ENCODE data around the gene RGL2. TPM values are rescaled to one million over a fixed set of nuclear protein-coding genes. Genes with fewer than 3 reads are reported as not detected.

RGL2 gene
- total and polyA plus RNA-seq, 2 of the 13 experiments (the other 11 are each of a cell fraction or from before 2014, with no cell fraction given) = 22.9 to 47.4 TPM

DNA sequence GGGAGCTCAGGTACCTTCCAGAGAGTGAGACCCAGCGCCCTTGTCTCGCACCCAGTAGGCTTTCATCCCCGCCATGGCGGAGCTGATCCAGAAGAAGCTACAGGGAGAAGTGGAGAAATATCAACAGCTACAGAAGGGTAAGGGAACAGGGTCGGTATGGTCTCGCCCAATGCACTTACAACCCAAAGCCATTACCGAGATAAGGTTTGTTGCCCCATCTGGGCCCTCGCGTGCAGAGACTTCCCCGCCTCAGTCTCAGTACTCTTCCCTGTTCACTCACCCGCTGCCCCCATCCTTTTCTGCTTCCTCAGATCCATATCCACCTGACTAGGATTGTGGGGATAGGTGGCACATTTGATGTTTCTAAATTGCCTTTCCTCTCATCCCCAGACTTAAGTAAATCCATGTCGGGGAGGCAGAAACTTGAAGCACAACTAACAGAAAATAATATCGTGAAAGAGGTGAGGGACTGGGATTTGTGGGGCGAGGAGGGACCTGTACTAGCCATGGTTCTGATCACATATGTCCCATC, 8.9 kb downstream of the RGL2 start (continued):
- TF ChIP-seq, protein P1, sequence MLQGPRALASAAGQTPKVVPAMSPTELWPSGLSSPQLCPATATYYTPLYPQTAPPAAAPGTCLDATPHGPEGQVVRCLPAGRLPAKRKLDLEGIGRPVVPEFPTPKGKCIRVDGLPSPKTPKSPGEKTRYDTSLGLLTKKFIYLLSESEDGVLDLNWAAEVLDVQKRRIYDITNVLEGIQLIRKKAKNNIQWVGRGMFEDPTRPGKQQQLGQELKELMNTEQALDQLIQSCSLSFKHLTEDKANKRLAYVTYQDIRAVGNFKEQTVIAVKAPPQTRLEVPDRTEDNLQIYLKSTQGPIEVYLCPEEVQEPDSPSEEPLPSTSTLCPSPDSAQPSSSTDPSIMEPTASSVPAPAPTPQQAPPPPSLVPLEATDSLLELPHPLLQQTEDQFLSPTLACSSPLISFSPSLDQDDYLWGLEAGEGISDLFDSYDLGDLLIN (CRISPR knock-in tag; IDR thresholded peaks at IDR 0.05; ENCODE audit: borderline replicate concordance) = no peak
- no peak for TF ChIP-seq ZNF713 (CRISPR knock-in tag; IDR thresholded peaks at IDR 0.05)
- TF ChIP-seq CBX1 (IDR thresholded peaks at IDR 0.05; ENCODE audit: low read depth) = no peak
- TF ChIP-seq, protein P2, sequence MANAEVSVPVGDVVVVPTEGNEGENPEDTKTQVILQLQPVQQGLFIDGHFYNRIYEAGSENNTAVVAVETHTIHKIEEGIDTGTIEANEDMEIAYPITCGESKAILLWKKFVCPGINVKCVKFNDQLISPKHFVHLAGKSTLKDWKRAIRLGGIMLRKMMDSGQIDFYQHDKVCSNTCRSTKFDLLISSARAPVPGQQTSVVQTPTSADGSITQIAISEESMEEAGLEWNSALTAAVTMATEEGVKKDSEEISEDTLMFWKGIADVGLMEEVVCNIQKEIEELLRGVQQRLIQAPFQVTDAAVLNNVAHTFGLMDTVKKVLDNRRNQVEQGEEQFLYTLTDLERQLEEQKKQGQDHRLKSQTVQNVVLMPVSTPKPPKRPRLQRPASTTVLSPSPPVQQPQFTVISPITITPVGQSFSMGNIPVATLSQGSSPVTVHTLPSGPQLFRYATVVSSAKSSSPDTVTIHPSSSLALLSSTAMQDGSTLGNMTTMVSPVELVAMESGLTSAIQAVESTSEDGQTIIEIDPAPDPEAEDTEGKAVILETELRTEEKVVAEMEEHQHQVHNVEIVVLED (CRISPR knock-in tag; IDR thresholded peaks at IDR 0.05; ENCODE audit: borderline replicate concordance) = no peak
- TF ChIP-seq, protein P3, sequence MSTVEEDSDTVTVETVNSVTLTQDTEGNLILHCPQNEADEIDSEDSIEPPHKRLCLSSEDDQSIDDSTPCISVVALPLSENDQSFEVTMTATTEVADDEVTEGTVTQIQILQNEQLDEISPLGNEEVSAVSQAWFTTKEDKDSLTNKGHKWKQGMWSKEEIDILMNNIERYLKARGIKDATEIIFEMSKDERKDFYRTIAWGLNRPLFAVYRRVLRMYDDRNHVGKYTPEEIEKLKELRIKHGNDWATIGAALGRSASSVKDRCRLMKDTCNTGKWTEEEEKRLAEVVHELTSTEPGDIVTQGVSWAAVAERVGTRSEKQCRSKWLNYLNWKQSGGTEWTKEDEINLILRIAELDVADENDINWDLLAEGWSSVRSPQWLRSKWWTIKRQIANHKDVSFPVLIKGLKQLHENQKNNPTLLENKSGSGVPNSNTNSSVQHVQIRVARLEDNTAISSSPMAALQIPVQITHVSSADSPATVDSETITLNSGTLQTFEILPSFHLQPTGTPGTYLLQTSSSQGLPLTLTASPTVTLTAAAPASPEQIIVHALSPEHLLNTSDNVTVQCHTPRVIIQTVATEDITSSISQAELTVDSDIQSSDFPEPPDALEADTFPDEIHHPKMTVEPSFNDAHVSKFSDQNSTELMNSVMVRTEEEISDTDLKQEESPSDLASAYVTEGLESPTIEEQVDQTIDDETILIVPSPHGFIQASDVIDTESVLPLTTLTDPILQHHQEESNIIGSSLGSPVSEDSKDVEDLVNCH (CRISPR knock-in tag; IDR thresholded peaks at IDR 0.05) = no peak
- TF ChIP-seq RXRB (CRISPR knock-in tag; IDR thresholded peaks at IDR 0.05; ENCODE audit: borderline replicate concordance) = no peak
- TF ChIP-seq ZNF674 (CRISPR knock-in tag; IDR thresholded peaks at IDR 0.05; ENCODE audit: low read depth) = no peak
- TF ChIP-seq ZNF451 (CRISPR knock-in tag; IDR thresholded peaks at IDR 0.05) = no peak
- TF ChIP-seq PAWR (CRISPR knock-in tag; IDR thresholded peaks at IDR 0.05; ENCODE audit: borderline replicate concordance) = no peak
- TF ChIP-seq ZNF547 (CRISPR knock-in tag; IDR thresholded peaks at IDR 0.05) = no peak
- TF ChIP-seq SP140L (CRISPR knock-in tag; IDR thresholded peaks at IDR 0.05; ENCODE audit: borderline replicate concordance) = no peak
- no peak for TF ChIP-seq ZNF883 (CRISPR knock-in tag; IDR thresholded peaks at IDR 0.05; ENCODE audit: not compliant biosample characterization)
- no peak for TF ChIP-seq GATA4 (IDR thresholded peaks at IDR 0.05; ENCODE audit: borderline replicate concordance, low read depth)
- no peak for TF ChIP-seq TBP (CRISPR knock-in tag; IDR thresholded peaks at IDR 0.05)
- TF ChIP-seq HNRNPLL (IDR thresholded peaks at IDR 0.05; ENCODE audit: low read depth, low read length, poor library complexity, severe bottlenecking) = no peak
- no peak for TF ChIP-seq SKI (IDR thresholded peaks at IDR 0.05; ENCODE audit: partially characterized antibody)
- TF ChIP-seq LCORL (IDR thresholded peaks at IDR 0.05) = no peak
- no peak for TF ChIP-seq LCORL (CRISPR knock-in tag; IDR thresholded peaks at IDR 0.05)
- TF ChIP-seq CC2D1A (CRISPR knock-in tag; IDR thresholded peaks at IDR 0.05) = no peak
- no peak for TF ChIP-seq ARHGAP35 (CRISPR knock-in tag; IDR thresholded peaks at IDR 0.05; ENCODE audit: borderline replicate concordance)
- no peak for TF ChIP-seq ZNF724P (CRISPR knock-in tag; IDR thresholded peaks at IDR 0.05; ENCODE audit: borderline replicate concordance)
- TF ChIP-seq KDM5A (IDR thresholded peaks at IDR 0.05; ENCODE audit: borderline replicate concordance, low read length) = peak; percentile 61; the same call in 1 of the 2 replicates
- TF ChIP-seq ZFP82 (CRISPR knock-in tag; IDR thresholded peaks at IDR 0.05; ENCODE audit: borderline replicate concordance) = no peak
- TF ChIP-seq, protein P4, sequence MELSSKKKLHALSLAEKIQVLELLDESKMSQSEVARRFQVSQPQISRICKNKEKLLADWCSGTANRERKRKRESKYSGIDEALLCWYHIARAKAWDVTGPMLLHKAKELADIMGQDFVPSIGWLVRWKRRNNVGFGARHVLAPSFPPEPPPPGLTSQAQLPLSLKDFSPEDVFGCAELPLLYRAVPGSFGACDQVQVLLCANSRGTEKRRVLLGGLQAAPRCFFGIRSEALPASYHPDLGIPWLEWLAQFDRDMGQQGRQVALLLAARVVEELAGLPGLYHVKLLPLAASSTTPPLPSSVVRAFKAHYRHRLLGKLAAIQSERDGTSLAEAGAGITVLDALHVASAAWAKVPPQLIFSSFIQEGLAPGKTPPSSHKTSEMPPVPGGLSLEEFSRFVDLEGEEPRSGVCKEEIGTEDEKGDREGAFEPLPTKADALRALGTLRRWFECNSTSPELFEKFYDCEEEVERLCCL (CRISPR knock-in tag; IDR thresholded peaks at IDR 0.05; ENCODE audit: borderline replicate concordance) = no peak
- TF ChIP-seq ZKSCAN1 (IDR thresholded peaks at IDR 0.05; ENCODE audit: low read length) = peak; percentile 92

All from HepG2 (cell line).